Mucosa of descending colon (tissue), 3 donors: ENCODE results near the gene RAD51B. TPM values are rescaled to one million over a fixed set of nuclear protein-coding genes. Genes with fewer than 3 reads are reported as not detected.

ENCODE experiments used
- ATAC-seq: fragments of 200-7000 bp; cut with Tn5 transposase; one replicate; pipeline ENCODE4 v1.9.1; 2020; ENCODE audit warnings: mild to moderate bottlenecking, moderate library complexity
- DNase-seq, 3 donors: peaks; one replicate each; pipeline ENCODE4 v3.0.0-alpha.2; 2020
- H3K36me3 ChIP-seq: fragments of 200-600 bp; one replicate; pipeline ENCODE4 v1.8.0; 2021; ENCODE audit warnings: low read depth, mild to moderate bottlenecking
- H3K4me1 ChIP-seq: fragments of 200-600 bp; one replicate; pipeline ENCODE4 v1.8.0; 2021; ENCODE audit warnings: low read depth, mild to moderate bottlenecking
- H3K4me3 ChIP-seq: fragments of 200-600 bp; one replicate; pipeline ENCODE4 v1.8.0; 2021; ENCODE audit warnings: mild to moderate bottlenecking
- H3K9me3 ChIP-seq: fragments of 200-600 bp; one replicate; pipeline ENCODE4 v1.8.0; 2021; ENCODE audit warnings: mild to moderate bottlenecking
- intact Hi-C, 2 donors: fragments of 100-400 bp; cut with DNase I in 1 of 2; cut with micrococcal nuclease in 1 of 2; formaldehyde crosslinking; loops; one replicate each; pipeline versions ENCODE4 v1.11.0 to v1.11.1; 2022; cut with DNase I, micrococcal nuclease
- total RNA-seq, 3 donors: library from RNA; stranded (reverse); fragmentation: NEBNext Ultra II Directional in 2 of 3; extraction: Animal tissue kit (Norgen Biotek cat#: 25700) in 2 of 3; gene quantifications; one replicate each; pipeline versions ENCODE4 v1.2.1 to v1.2.4, GENCODE V29; 2021 to 2023
- TF ChIP-seq, protein P1 (sequence below): fragments of 200-600 bp; IDR thresholded peaks from one replicate; pipeline ENCODE4 v1.8.0; 2022; ENCODE audit warnings: antibody characterized with exemption, mild to moderate bottlenecking
- donor health status: DM: no; HTN: no; CAD: no; lungs with moderate emphysema.
- donor health status: DM: no; HTN: no; CAD: no.
- donor health status: DM: no; HTN: yes; CAD: no.

The RAD51B gene
- total RNA-seq, 3 donors from 2014 or later = 15.8 to 23.3 (median 20.9) TPM

DNA sequence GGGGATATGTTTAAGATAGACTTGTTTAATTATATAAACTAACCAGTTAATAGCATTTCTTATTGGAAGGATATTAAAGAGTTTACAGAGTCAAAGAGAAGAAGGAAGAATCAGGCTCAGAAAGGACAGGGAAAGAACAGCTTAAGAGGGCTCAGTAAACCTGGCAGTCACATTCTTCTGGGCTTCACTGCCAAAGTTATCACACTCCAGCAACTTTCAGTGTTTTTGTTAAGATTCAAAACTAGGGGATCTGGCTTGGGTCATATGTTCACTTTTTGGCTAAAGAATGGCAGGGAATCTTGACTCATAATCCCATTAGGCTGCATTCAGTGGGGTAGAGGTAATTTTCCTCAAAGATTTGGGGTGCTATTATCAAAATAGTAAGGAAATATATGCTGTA is 312.3 kb downstream of the RAD51B start:
- no peak for ATAC-seq
- H3K4me1 ChIP-seq = no peaks in the 10 kb centered on the region
- no peak for DNase-seq
- no peaks in the 10 kb centered on the region for H3K9me3 ChIP-seq
- no peak overlapping the region for H3K4me3 ChIP-seq
- TF ChIP-seq, protein P1, sequence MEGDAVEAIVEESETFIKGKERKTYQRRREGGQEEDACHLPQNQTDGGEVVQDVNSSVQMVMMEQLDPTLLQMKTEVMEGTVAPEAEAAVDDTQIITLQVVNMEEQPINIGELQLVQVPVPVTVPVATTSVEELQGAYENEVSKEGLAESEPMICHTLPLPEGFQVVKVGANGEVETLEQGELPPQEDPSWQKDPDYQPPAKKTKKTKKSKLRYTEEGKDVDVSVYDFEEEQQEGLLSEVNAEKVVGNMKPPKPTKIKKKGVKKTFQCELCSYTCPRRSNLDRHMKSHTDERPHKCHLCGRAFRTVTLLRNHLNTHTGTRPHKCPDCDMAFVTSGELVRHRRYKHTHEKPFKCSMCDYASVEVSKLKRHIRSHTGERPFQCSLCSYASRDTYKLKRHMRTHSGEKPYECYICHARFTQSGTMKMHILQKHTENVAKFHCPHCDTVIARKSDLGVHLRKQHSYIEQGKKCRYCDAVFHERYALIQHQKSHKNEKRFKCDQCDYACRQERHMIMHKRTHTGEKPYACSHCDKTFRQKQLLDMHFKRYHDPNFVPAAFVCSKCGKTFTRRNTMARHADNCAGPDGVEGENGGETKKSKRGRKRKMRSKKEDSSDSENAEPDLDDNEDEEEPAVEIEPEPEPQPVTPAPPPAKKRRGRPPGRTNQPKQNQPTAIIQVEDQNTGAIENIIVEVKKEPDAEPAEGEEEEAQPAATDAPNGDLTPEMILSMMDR = no peak
- no peaks in the 10 kb centered on the region for H3K36me3 ChIP-seq
- intact Hi-C loops = no loop called here

DNA sequence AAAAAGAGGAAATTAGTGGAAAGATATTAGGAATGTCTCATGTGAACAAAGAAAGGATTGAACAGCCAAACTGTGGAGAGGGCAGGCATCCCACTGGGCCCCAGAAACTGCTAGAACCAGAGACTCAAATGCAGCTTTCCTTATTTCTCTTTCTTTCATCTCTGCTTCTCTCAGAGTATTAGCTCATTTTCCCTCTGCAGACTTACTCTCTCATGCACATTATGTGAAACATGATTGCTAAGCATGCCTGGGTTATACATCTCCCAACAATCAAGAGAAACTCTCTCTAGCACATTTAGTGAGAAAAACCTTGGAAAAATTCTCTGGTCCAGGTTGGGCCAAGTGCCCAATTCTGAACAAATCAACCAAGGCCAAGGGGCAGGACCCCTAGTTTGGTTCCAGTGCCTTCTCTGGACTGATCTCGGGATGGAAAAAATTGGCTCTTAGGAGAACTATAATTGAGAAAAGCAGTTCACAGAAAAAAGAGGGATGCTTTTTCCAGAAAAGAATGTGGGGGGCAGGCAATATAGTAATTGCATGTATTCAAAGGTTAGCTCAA is 313.1 kb downstream of the RAD51B start:
- TF ChIP-seq, protein P1 = no peak
- Histone ChIP-seq H3K36me3 (no peaks in the 10 kb centered on the region), H3K4me1 (no peaks in the 10 kb centered on the region), H3K4me3 (no peak overlapping the region), H3K9me3 (no peaks in the 10 kb centered on the region)
- DNase-seq (no peak), ATAC-seq (no peak)
- intact Hi-C loops = no loop called here

DNA sequence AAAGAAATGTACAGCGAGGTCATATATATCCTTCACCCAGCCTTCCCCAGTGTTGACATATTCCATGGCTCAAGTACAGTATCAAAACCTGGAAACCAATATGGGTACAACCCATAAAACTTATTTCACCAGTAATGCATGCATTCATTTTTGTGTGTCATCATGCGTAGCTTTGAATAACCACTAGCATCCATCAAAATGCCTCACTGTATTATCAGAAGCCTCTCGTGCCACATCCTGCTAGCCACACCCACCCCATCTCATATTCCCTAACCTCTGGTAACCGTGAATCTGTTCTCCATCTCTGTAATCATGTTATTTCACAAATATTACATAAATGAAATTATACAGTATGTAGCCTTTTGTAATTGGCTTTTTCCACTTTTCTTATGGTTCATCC is 314.3 kb downstream of the RAD51B start:
- no peak for DNase-seq
- no peak for ATAC-seq
- H3K4me1 ChIP-seq = no peaks in the 10 kb centered on the region
- TF ChIP-seq, protein P1 = no peak
- intact Hi-C loops = no loop called here
- no peak overlapping the region for H3K4me3 ChIP-seq
- H3K36me3 ChIP-seq = no peaks in the 10 kb centered on the region
- no peaks in the 10 kb centered on the region for H3K9me3 ChIP-seq

GRCh38 chr14:68135028-68135427 is 315.4 kb downstream of the RAD51B start:
- TF ChIP-seq, protein P1 = no peak
- intact Hi-C loops = no loop called here
- DNase-seq (no peak), ATAC-seq (no peak)
- Histone ChIP-seq H3K4me3 (no peak overlapping the region), H3K9me3 (no peaks in the 10 kb centered on the region), H3K4me1 (peaks cover 5% of the 10 kb centered on the region), H3K36me3 (no peaks in the 10 kb centered on the region)

GRCh38 chr14:68135566-68135965 is 316.0 kb downstream of the RAD51B start:
- TF ChIP-seq, protein P1 = no peak
- Histone ChIP-seq H3K4me3 (no peak overlapping the region), H3K9me3 (no peaks in the 10 kb centered on the region), H3K36me3 (no peaks in the 10 kb centered on the region), H3K4me1 (peaks cover 9% of the 10 kb centered on the region)
- ATAC-seq = no peak
- DNase-seq = no peak
- intact Hi-C loops = no loop called here
